ENCODE measurements around the gene WIF1.

WIF1 gene

GRCh38 chr12:65016881-65017650, 104.0 kb downstream of the WIF1 start:
- no peak for TF ChIP-seq CTCF (IDR thresholded peaks at IDR 0.05)
- H3K4me2 ChIP-seq (ENCODE audit: low read length), result no peak overlapping the region
- H3K79me2 ChIP-seq, result no peaks in the 10 kb centered on the region
- no peak overlapping the region for H3K4me3 ChIP-seq (ENCODE audit: low read depth, low read length)
- H3K27me3 ChIP-seq (ENCODE audit: control insufficient read depth, insufficient read depth, low read length), result no peaks in the 10 kb centered on the region
- no peaks in the 10 kb centered on the region for H3K9me3 ChIP-seq (ENCODE audit: control insufficient read depth, low read length)
- no peak overlapping the region for H3K9ac ChIP-seq
- no peaks in the 10 kb centered on the region for H3K36me3 ChIP-seq (ENCODE audit: control insufficient read depth, insufficient read depth, low read length)
- H3K4me1 ChIP-seq, result no peaks in the 10 kb centered on the region
- no peak overlapping the region for H2AFZ ChIP-seq
- no peak overlapping the region for H3K27ac ChIP-seq

- TF ChIP-seq CTCF (IDR thresholded peaks at IDR 0.05), result no peak
- H3K4me2 ChIP-seq (ENCODE audit: low read length), result no peak overlapping the region
- H3K9me3 ChIP-seq (ENCODE audit: control insufficient read depth, low read length), result no peaks in the 10 kb centered on the region
- no peaks in the 10 kb centered on the region for H3K27me3 ChIP-seq (ENCODE audit: control insufficient read depth, insufficient read depth, low read length)
- H3K9ac ChIP-seq, result no peak overlapping the region
- no peaks in the 10 kb centered on the region for H3K79me2 ChIP-seq
- H3K4me3 ChIP-seq (ENCODE audit: low read depth, low read length), result no peak overlapping the region
- H3K4me1 ChIP-seq, result no peaks in the 10 kb centered on the region
- H3K27ac ChIP-seq, result no peak overlapping the region
- no peak overlapping the region for H2AFZ ChIP-seq
- no peaks in the 10 kb centered on the region for H3K36me3 ChIP-seq (ENCODE audit: control insufficient read depth, insufficient read depth, low read length)
Observed at GRCh38 chr12:65015850-65016249, 105.3 kb downstream of the WIF1 start.

- H3K27me3 ChIP-seq (ENCODE audit: control insufficient read depth, insufficient read depth, low read length), result no peaks in the 10 kb centered on the region
- no peak overlapping the region for H2AFZ ChIP-seq
- H3K4me3 ChIP-seq (ENCODE audit: low read depth, low read length), result no peak overlapping the region
- no peak overlapping the region for H3K9ac ChIP-seq
- H3K4me1 ChIP-seq, result no peaks in the 10 kb centered on the region
- H3K4me2 ChIP-seq (ENCODE audit: low read length), result no peak overlapping the region
- H3K9me3 ChIP-seq (ENCODE audit: control insufficient read depth, low read length), result no peaks in the 10 kb centered on the region
- H3K79me2 ChIP-seq, result no peaks in the 10 kb centered on the region
- TF ChIP-seq CTCF (IDR thresholded peaks at IDR 0.05), result no peak
- H3K27ac ChIP-seq, result no peak overlapping the region
- H3K36me3 ChIP-seq (ENCODE audit: control insufficient read depth, insufficient read depth, low read length), result no peaks in the 10 kb centered on the region
Observed at GRCh38 chr12:65014504-65015271, 106.4 kb downstream of the WIF1 start.

GRCh38 chr12:65010437-65010836, 110.7 kb downstream of the WIF1 start:
- no peaks in the 10 kb centered on the region for H3K4me1 ChIP-seq
- no peak overlapping the region for H3K9ac ChIP-seq
- no peaks in the 10 kb centered on the region for H3K9me3 ChIP-seq (ENCODE audit: control insufficient read depth, low read length)
- no peaks in the 10 kb centered on the region for H3K79me2 ChIP-seq
- H3K27me3 ChIP-seq (ENCODE audit: control insufficient read depth, insufficient read depth, low read length), result no peaks in the 10 kb centered on the region
- no peak overlapping the region for H2AFZ ChIP-seq
- H3K36me3 ChIP-seq (ENCODE audit: control insufficient read depth, insufficient read depth, low read length), result no peaks in the 10 kb centered on the region
- no peak overlapping the region for H3K4me2 ChIP-seq (ENCODE audit: low read length)
- no peak overlapping the region for H3K27ac ChIP-seq
- no peak overlapping the region for H3K4me3 ChIP-seq (ENCODE audit: low read depth, low read length)
- TF ChIP-seq CTCF (IDR thresholded peaks at IDR 0.05), result no peak
